ENCODE measurements around the gene FBXO48.

Gene FBXO48

DNA sequence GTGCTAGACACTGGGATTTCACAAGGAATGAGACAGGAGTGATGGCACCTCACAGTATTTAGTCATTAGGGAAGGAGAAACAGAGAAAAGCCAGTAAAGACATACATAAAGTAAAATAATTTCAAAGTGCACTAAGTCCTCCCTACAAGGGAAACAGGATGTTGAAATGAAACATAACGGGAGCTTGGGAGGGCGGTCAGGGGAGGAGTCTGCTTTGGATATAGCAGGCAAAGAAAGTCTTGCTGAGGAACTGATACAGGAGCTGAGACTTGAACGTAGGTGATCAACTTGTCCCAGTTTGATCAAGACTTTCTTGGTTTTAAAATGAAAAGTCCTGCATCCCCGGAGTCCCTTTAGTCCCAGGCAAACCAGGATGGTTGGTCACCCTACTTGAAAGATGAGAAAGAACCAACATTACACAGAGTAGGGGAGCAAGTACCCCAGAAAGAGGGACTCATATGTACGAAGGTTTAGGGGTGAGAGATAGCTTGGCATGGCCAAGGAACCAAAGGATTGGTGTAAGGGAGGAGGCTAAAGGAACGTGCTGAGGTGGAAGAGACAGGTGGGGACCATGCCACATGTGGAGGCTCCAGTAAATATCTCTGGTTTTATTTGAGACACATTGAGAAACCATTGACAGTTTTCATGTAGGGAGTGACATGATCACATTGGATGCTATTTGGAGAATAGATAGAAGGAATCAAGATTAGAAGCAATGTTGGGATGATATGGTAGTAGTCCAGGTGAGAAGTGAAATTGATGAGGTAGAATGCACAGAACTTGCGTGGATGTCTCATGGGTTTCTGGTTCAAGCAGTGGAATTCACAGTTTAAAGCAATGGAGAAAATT is 28.4 kb downstream of the FBXO48 start:
- DNase-seq (ENCODE audit: low read depth): no peak
- TF ChIP-seq, protein P1, sequence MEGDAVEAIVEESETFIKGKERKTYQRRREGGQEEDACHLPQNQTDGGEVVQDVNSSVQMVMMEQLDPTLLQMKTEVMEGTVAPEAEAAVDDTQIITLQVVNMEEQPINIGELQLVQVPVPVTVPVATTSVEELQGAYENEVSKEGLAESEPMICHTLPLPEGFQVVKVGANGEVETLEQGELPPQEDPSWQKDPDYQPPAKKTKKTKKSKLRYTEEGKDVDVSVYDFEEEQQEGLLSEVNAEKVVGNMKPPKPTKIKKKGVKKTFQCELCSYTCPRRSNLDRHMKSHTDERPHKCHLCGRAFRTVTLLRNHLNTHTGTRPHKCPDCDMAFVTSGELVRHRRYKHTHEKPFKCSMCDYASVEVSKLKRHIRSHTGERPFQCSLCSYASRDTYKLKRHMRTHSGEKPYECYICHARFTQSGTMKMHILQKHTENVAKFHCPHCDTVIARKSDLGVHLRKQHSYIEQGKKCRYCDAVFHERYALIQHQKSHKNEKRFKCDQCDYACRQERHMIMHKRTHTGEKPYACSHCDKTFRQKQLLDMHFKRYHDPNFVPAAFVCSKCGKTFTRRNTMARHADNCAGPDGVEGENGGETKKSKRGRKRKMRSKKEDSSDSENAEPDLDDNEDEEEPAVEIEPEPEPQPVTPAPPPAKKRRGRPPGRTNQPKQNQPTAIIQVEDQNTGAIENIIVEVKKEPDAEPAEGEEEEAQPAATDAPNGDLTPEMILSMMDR (conservative IDR thresholded peaks at IDR 0.05; ENCODE audit: low read depth, low read length): no peak
- H3K4me3 ChIP-seq (ENCODE audit: low read length): no peak overlapping the region

DNA sequence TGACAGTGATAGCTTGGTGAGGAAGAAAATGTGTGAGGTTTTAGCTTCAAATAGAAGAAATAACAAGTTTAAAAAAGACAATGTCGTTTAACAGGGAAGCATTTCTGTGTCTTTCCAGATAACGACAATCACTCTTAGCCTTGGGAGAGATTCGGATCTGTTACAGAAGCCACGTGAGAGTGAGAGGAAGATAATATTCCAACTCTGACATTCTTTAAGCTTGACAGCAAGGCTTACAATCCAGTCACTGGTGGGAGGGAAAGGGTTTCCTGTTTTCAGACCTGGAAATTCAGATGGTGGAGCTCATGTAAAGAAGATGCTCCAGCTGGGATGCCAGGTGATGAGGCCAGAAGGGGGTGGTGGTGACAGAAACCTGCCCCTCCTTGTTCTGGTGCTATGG is 30.8 kb downstream of the FBXO48 start:
- DNase-seq (ENCODE audit: low read depth): no peak
- no peak overlapping the region for H3K4me3 ChIP-seq (ENCODE audit: low read length)
- TF ChIP-seq, protein P1 (conservative IDR thresholded peaks at IDR 0.05; ENCODE audit: low read depth, low read length): no peak

DNA sequence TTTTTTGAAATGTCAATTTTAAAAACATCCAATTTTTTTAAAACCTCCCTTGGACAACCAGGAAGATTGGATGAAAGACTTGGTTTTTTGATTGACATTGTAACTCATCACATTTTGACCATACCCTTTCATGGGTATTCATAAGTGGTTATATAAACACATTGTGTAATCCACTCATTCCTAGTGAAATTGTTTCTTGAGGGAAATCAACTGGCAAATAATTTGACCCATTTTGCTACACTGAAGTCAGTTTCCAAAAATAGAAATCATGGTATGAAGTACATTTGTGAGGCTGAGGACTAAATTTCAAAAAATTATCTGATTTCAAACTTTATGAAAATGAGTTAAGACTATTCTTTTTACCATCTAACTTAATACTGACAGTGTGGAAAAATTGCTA is 31.5 kb downstream of the FBXO48 start:
- H3K4me3 ChIP-seq (ENCODE audit: low read length): no peak overlapping the region
- DNase-seq (ENCODE audit: low read depth): peak; percentile 3
- TF ChIP-seq, protein P1 (conservative IDR thresholded peaks at IDR 0.05; ENCODE audit: low read depth, low read length): no peak

DNA sequence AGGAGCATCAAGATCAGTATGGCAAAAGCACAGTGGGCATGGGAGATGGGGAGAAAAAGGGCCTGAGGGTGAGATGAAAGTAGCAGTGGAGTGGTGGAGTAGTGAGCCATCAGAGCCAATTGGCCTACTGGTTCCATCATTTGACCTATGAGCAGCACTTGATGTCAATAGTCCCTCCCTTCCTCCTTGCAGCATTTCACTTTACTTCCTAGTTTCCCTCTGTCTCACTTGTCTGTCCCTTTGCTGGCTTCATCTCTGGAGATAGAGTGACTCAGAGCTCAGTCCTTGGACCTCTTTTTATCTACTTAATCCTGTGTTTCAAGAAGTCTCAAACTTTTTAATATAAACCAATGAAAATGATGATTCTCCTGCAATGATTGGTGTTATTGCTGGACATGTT is 32.1 kb downstream of the FBXO48 start:
- H3K4me3 ChIP-seq (ENCODE audit: low read length): no peak overlapping the region
- TF ChIP-seq, protein P1 (conservative IDR thresholded peaks at IDR 0.05; ENCODE audit: low read depth, low read length): no peak
- no peak for DNase-seq (ENCODE audit: low read depth)

DNA sequence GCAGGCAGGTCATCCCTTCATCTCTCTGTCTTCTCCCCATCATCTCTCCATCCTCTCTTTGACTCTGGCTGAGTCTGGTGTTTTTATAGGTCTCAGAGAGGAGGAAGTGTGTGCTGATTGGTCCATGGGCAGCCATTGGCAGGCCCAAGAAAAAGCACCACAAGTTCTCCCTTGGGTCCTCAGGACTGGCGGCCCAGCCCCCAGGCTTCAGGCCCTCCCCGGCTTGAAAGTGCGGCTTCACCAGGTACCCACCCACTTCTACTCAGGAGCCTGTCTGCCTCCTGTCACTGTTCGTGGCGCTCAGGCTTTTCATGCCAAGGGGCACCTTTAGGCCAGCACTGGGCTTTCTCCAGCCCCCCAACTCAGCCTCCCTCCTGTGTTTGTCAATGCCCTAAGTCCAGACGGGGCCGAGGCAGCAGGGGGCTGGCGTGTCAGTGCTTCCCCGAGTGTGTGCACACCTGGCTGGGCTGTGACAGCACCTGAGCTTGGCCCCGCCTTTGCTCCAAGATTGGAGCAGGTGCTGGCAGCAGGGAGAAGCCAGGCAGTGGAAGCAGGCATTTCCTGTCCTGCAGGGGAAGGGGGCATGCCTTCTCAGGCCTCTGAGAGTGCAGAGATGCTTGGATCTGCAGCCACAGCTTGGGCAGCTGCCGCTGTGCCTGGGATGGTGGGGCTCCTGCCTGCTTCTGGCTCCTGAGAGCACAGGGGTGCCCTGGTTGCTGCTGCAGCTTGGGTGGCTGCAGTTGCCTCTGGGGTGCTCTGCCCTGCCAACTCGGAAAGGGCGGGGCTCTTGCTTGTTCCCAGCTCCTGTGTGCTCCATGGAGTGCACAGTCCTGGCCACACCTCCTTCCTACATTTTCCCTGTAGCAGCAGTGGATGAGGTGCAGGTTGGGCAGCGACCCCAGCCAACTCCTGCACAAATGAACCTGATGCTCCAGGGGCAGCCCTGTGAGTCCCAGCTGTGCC is 34.1 kb downstream of the FBXO48 start:
- no peak overlapping the region for H3K4me3 ChIP-seq (ENCODE audit: low read length)
- TF ChIP-seq, protein P1 (conservative IDR thresholded peaks at IDR 0.05; ENCODE audit: low read depth, low read length): no peak
- no peak for DNase-seq (ENCODE audit: low read depth)

DNA sequence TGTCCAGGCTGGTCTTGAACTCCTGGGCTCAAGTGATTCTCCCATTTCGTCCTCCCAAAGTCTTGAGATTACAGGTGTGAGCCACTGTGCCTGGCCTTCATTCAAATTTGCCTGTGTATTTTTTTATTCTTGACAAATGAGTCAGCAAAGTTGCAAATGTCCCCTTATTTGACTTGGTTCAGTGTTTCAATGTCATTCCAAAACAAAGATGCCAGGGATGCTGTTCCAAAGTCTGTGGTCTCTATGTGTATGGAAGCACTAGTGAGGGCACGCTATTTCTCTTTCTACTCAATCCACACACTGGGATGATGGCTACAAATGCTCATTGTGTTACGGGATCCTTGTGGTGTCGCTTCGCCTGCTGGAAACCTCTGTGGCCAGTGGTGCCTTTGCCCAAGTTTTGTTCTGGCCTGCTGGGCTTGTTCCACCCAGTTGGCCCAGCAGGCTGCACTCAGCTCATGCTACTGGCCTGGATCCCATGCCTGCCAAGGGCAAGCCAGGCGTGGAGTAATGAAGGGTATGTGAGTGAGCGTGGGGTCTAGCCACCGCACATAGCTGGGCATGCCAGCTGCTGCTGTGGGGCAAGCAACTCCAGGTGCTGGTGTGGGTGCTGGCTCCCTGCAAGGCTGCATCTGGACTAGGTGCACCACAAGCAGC is 35.6 kb downstream of the FBXO48 start:
- H3K4me3 ChIP-seq (ENCODE audit: low read length): no peak overlapping the region
- DNase-seq (ENCODE audit: low read depth): no peak
- TF ChIP-seq, protein P1 (conservative IDR thresholded peaks at IDR 0.05; ENCODE audit: low read depth, low read length): no peak
